Activated T-helper 9 cell treated with anti-CD3 and anti-CD28 coated beads, Interleukin-2, amount 50 U/mL, for 16 hours (primary cell): ENCODE measurements around the gene YIF1A.
"Not testable (repeated sequence)": the region's sequence is repeated elsewhere in the genome, so short reads cannot be mapped to it uniquely, and the experiment has no call there.

Experiments used
- DNase-seq: peaks from one replicate; pipeline ENCODE4 v3.0.0-alpha.2; 2020; ENCODE audit warnings: low read depth

The YIF1A gene

DNA sequence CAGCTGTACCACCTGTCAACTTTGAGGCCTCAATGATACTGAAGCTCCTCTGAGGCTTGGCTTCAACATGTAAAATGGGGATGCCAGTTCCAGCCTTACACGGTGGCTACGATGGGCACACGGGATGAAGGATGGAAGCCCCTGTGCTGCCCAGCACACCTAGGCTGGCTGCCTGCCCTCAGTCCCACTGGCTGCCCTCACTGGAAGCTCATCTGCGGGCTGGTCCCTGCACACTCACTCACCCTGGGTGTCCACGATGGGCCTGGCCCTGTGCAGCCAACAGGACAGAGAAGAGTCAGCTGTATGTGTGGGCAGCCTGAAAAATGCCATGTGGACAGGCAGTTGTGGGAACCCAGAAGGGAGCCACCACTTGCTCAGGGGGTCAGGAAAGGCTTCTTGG is 2.2 kb downstream of the YIF1A start:
- DNase-seq, result no peak

- DNase-seq, result no peak
These were observed 3.5 kb downstream of the YIF1A start for GRCh38 chr11:66285250-66285947.

DNA sequence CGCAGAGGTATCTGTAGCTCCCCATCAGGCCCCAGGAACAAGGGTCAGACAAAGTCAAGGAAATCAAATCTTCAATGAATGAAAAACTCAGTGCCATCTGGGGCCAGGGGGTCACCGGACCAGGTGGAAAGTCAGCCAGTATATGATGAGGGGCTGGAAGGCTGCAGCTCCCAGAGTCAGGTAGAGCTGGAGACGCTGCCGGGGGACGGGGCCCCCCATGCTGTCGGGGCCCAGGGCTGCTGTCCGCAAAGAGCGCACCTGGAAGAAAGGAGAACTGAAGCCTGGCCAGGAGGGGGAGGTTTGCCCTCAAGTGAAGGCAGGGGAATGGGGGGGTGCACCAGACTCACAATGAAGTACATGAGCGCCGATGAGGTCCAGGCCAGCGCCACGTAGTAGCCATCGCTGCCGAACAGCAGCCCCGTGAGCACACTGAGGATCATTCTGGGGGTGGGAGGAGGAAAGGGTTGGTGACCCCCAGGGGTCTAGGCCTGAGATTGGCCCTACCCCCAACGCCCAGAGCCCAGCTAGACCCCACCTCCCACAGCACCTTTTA is 4.3 kb downstream of the YIF1A start:
- DNase-seq, result no peak

DNA sequence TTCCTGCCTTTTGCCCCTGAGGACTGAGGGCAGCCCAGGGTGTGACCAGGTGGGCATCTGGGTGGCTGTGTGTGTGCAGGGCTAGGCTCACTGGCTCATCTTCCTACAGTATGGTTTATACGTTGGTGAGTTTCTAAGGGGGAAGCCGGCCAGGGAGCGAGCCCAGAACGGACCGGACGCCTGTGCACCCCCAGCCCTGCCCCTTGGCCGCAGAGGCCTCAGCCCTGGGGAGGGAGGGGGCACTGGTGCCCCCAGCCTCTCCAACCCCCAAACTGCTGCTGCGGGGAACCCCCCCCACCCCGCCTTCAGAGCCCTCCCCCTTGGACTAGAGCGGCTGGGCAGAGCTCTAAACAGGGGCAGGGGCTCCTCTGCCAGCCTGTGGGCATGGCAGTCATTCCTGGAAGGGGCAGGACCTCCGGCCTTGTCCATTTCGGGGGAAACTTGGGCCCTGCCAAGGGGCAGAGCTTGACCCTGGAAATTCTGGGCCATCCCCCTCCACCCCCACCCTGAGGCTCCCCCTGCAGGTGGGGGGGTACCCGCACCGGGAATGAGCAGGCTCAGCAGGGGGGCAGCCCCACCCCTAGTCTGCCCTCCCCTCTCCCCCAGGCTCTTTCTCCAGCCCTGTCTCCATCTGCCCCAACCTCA is 5.4 kb downstream of the YIF1A start:
- DNase-seq, result no peak

GRCh38 chr11:66282468-66283455 is 6.2 kb downstream of the YIF1A start:
- DNase-seq, result peak; percentile 99

DNA sequence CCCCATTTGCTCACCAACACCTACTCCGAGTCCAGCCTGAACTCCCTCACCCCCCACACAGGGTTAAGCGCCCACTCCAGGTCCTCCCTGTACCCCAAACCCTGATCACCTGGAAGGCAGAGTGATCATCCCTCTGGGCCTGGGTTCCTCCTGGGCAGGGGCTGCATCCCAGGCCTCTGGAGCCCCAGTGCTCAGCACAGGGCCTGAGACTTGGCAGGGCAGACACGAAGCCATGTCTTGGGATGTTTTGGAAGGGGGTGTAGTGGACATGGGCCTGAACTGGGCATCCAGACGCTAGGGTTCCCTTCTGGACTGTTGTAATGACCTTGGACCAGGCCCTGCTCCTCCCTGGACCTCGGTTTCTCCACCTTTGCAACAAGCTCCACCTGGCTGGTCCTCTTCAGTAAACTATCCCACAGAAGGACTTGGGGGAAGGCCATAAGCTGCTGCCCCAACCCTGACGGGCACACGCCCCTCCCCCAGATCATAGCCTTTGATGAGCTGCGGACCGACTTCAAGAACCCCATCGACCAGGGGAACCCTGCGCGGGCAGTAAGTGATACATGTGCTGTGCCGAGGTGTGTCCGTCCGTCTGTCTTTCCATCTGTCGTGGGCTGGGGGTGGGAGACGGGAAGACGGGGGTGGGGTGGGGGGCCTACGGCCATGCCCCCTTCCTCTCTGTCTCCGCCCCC is 7.0 kb downstream of the YIF1A start:
- no peak for DNase-seq

DNA sequence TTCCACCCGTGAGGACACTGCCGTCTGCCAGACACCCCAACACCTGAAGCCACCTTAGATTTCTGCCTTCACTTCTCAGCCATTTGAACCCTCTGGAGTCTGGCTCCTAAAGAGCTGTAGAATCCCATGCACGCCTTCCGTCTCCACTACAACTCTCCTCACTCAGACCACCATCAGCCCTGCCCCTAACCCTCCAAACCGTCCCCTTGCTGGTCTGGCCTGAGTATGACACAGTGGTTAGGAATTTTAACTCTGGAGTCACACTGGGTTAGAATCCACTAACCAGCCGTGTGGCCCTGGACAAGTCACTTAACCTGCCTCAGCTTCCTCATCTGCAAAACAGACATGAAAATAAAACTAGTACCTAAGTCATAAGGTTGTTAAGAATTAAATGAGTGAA is 7.9 kb downstream of the YIF1A start:
- no peak for DNase-seq

GRCh38 chr11:66280428-66280827 is 8.5 kb downstream of the YIF1A start:
- no peak for DNase-seq

DNA sequence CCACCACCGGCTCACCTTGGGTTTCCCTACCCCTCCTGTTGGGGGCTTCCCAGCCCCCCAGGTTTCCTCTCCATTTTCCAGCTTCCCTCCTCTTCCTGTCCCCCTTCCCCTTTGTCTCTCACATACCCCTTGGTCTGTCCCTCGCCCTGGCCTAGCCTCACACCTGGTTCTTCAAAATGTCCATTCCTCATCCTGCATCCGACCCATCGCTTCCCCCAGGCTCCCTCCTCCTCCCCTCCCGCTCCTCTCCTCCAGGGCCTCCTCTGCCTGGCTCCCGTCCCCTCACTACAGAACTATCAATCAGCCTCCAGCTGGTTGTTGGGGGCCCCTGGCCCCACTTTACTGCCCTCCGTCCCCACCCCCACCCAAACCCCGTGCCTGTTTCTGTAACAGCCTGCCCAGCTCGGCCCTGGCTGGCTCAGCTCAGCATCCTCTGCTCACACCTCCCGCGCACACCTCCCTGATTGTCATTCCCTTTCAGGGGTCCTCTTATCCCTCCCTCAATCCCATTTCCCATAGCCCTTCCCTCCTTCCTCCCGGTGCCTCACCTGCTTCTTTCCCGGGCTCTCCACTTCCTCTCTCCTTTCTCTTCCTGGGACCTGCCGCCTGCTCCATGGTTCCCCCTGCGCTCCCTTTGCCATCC is 9.7 kb downstream of the YIF1A start:
- no peak for DNase-seq

- DNase-seq, result no peak
These were observed 10.4 kb downstream of the YIF1A start for GRCh38 chr11:66278363-66279091.

DNA sequence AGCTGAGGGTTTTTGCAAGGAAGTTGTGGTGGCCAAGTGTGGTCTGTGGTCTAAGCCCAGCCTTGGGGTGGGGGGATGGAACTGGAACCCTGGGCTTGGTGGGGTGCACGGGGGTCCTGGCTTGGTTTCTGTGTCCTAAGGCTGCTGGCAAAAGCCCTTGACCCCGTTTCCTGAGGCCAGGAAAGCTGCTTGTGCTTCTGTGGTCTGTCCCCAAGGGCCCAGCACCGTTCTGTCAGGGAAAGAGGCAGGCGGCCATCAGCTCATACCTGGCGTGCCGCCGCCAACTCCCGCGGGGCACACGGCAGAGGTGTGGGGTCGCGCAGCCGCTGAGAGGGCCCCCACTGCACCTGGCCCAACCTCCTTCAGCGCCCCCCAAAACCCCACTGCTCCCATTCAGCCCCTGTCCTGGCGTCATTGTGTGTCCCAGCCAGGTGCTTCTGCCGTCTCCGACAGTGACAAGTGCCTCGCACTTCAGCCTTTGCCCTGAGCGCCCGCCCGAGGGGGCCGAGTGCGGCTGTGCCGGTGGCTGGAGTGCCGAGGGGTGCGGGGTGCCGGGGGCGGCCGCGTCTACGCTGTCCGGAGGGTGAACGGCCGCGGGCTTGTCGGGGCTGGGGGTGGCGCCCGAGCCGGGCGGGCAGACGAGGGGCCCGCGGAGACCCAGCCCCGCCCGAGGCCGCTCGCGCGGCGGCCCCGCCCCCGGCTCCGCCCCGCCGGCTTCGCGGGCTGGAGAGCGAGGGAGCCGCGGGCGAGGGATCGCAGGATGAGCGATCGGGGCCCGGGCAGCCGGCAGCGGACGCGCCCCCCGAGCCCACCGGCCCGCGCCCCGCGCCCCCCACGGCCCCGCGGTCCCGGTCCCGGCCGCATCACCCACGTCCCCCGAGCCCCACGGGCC is 11.2 kb downstream of the YIF1A start, which contains the start of gene CNIH2:
Gene CNIH2 (plus strand): TSS at position 705 of the 892 bp plus-strand sequence. CDS start 282 bp downstream, outside the sequence.
- no peak for DNase-seq

DNA sequence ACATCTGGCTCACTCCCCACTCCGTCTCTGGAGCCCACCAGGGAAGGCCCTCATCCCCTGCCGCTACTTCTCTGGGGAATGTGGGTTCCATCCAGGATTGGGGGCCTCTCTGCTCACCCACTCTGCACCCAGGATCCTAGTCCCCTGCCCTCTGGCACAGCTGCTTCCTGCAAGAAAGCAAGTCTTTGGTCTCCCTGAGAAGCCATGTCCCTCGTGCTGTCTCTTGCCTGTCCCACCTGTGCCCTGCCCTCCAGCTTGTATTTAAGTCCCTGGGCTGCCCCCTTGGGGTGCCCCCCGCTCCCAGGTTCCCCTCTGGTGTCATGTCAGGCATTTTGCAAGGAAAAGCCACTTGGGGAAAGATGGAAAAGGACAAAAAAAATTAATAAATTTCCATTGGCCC is 11.9 kb downstream of the YIF1A start:
- not testable (repeated sequence) for DNase-seq

DNA sequence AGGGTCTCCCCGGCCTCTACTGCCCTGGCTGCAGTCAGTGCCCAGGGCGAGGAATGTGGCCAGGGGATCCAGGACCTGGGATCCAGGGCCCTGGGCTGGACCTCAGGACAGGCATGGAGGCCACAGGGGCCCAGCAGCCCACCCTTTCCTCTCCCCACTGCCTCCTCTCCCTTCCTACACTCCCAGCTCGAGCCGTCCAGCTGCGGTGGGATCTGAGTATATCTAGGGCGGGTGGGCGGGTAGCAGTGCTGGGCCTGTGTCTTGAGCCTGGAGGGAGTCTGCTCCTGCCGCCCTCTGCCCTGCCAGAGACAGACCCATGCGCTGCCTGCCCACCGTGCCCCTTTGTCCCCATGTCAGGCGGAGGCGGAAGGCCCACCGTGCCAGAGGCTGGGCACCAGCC is 12.3 kb downstream of the YIF1A start:
- not testable (repeated sequence) for DNase-seq

GRCh38 chr11:66275984-66276612 is 12.8 kb downstream of the YIF1A start:
- DNase-seq, result no peak

DNA sequence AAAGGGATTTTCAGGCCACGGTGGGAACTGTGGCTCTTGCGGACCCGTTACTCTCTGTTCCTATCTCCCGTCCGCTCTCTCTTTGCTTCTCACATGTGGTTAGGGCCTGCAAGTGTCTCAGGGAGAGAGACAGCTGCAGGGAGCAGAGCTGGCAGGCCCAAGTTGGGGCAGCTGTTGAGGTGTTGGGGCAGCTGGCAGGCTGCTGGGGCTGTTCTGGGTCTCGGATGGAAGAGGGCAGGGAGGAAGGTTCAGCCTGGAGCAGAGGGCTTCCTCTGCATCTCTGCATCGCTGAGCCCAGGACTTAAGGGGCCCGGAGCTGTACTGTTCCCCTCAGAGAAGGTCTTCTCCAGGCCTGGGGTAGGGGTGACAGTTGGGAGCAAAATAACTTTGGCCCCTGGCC is 13.5 kb downstream of the YIF1A start:
- no peak for DNase-seq

- no peak for DNase-seq
These were observed 14.7 kb downstream of the YIF1A start for GRCh38 chr11:66274219-66274618.

- DNase-seq, result no peak
These were observed 16.3 kb downstream of the YIF1A start for GRCh38 chr11:66272596-66272995.

- DNase-seq, result no peak
These were observed 17.1 kb downstream of the YIF1A start for GRCh38 chr11:66271816-66272215.
